Stimulated activated CD4-positive, alpha-beta T cell treated with anti-CD3 and anti-CD28 coated beads, Interleukin-2, amount 100 ng/mL, for 48 hours (primary cell): ENCODE results near the gene MTHFD1.
A peak's percentile ranks its signal among the peaks of the same experiment; 100 is the strongest.

Source experiments
- DNase-seq, 2 donors: peaks; one replicate each; pipeline ENCODE4 v3.0.0-alpha.2; 2020

MTHFD1 gene

GRCh38 chr14:64454671-64455070 is 66.5 kb downstream of the MTHFD1 start:
- DNase-seq, result no peak

GRCh38 chr14:64459405-64460136 is 71.4 kb downstream of the MTHFD1 start:
- DNase-seq, result no peak

GRCh38 chr14:64461221-64461620 is 73.1 kb downstream of the MTHFD1 start:
- no peak for DNase-seq

- DNase-seq, result no peak
Observed at GRCh38 chr14:64463195-64463594, 75.0 kb downstream of the MTHFD1 start.

GRCh38 chr14:64463873-64464272 is 75.7 kb downstream of the MTHFD1 start:
- no peak for DNase-seq

GRCh38 chr14:64464651-64465050 is 76.5 kb downstream of the MTHFD1 start:
- DNase-seq, result no peak

GRCh38 chr14:64465191-64465822 is 77.2 kb downstream of the MTHFD1 start, which contains the start of gene AKAP5:
AKAP5 (plus strand) TSS chr14:64465499; CDS start chr14:64468395, 2,896 bp downstream.
- peak; percentile 25 to 49 for DNase-seq

GRCh38 chr14:64465831-64466554 is 77.8 kb downstream of the MTHFD1 start:
- DNase-seq, result no peak

GRCh38 chr14:64467101-64467500 is 78.9 kb downstream of the MTHFD1 start:
- no peak for DNase-seq

- DNase-seq, result no peak
Observed at GRCh38 chr14:64467566-64467965, 79.4 kb downstream of the MTHFD1 start.

GRCh38 chr14:64468451-64468850 is 80.3 kb downstream of the MTHFD1 start:
- no peak for DNase-seq

- no peak for DNase-seq
Observed at GRCh38 chr14:64474041-64474440, 85.9 kb downstream of the MTHFD1 start.

GRCh38 chr14:64474698-64475097 is 86.5 kb downstream of the MTHFD1 start:
- no peak for DNase-seq

- DNase-seq, result no peak
Observed at GRCh38 chr14:64475585-64476273, 87.6 kb downstream of the MTHFD1 start.

- DNase-seq, result no peak
Observed at GRCh38 chr14:64476438-64476837, 88.3 kb downstream of the MTHFD1 start.

- DNase-seq, result no peak
Observed at GRCh38 chr14:64478634-64479250, 90.6 kb downstream of the MTHFD1 start.

GRCh38 chr14:64488590-64489099 is 100.5 kb downstream of the MTHFD1 start:
- DNase-seq, result no peak

GRCh38 chr14:64491637-64492036 is 103.5 kb downstream of the MTHFD1 start:
- no peak for DNase-seq

GRCh38 chr14:64493455-64493854 is 105.3 kb downstream of the MTHFD1 start:
- DNase-seq, result no peak

- no peak for DNase-seq
Observed at GRCh38 chr14:64495252-64495651, 107.1 kb downstream of the MTHFD1 start.

- DNase-seq, result no peak
Observed at GRCh38 chr14:64496764-64497163, 108.6 kb downstream of the MTHFD1 start.

GRCh38 chr14:64500088-64500487 is 111.9 kb downstream of the MTHFD1 start:
- DNase-seq, result no peak
